ENCODE measurements around the gene TTC28. TPM values are rescaled to one million over a fixed set of nuclear protein-coding genes. Genes with fewer than 3 reads are reported as not detected.

The TTC28 gene
- total and polyA plus RNA-seq, 10 of the 15 experiments (the other 5 are each of a cell fraction or from before 2014, with no cell fraction given), result 0.15 to 8.4 (median 1.4) TPM

DNA sequence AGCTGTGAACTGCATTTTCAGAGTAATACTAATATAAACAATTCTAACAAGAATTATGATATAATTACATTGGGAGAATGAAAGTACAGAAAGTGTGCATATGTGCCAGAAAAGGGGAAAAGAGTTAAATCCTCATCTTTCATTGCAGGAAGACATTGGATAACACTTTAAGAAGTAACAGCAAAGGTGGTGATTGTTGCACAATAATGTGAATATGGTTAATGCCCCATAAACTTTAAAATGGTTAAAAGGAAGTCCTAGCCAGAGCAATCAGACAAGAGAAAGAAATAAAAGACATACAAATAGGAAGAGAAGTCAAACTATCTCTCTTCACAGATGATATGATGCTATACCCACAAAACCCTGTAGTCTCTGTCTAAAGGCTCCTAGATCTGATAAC, 111.5 kb downstream of the TTC28 start:
- CTCF ChIA-PET, result no interaction called here
- Histone ChIP-seq H3K9me3 (replicated peaks; ENCODE audit: control insufficient read depth, insufficient read depth, low read length) (no peaks in the 10 kb centered on the region), H3K79me2 (ENCODE audit: control insufficient read depth, insufficient read depth, low read length) (no peaks in the 10 kb centered on the region), H3K4me2 (ENCODE audit: control insufficient read depth, insufficient read depth) (no peak overlapping the region), H3K4me1 (ENCODE audit: control insufficient read depth, insufficient read depth, low read length) (no peaks in the 10 kb centered on the region), H3K4me3 (no peak overlapping the region), H2AFZ (ENCODE audit: control insufficient read depth, low read depth, low read length) (no peak overlapping the region), H3K27me3 (replicated peaks in 1 of 2; ENCODE audit: control insufficient read depth in 2 of 2, insufficient read depth in 2 of 2, low read length in 1 of 2) (no peaks in the 10 kb centered on the region; a peak in 1 of 4 replicates), H3K9ac (ENCODE audit: control insufficient read depth, insufficient read depth, low read length) (no peak overlapping the region), H3K27ac (ENCODE audit: control insufficient read depth, insufficient read depth) (no peak overlapping the region), H3K36me3 (ENCODE audit: control insufficient read depth in 2 of 2, insufficient read depth in 2 of 2, low read length in 1 of 2) (no peaks in the 10 kb centered on the region), H4K20me1 (ENCODE audit: control insufficient read depth, insufficient read depth) (no peaks in the 10 kb centered on the region)
- no peak for ATAC-seq
- in situ Hi-C loops (cut with MboI), result no loop called here
- no peak for DNase-seq (ENCODE audit: low read depth, low spot score)
- FAIRE-seq, result no peak
- RAD21 ChIA-PET (ENCODE audit: unreplicated experiment), result no interaction called here
- SMC1A ChIA-PET (ENCODE audit: uncharacterized antibody, unreplicated experiment), result no interaction called here
- intact Hi-C loops (cut with micrococcal nuclease; ENCODE audit: unreplicated experiment), result no loop called here
- no TSS peak for BruUV-seq (replicated peaks)
- POLR2A ChIA-PET, result no interaction called here
- TF ChIP-seq, protein P1, sequence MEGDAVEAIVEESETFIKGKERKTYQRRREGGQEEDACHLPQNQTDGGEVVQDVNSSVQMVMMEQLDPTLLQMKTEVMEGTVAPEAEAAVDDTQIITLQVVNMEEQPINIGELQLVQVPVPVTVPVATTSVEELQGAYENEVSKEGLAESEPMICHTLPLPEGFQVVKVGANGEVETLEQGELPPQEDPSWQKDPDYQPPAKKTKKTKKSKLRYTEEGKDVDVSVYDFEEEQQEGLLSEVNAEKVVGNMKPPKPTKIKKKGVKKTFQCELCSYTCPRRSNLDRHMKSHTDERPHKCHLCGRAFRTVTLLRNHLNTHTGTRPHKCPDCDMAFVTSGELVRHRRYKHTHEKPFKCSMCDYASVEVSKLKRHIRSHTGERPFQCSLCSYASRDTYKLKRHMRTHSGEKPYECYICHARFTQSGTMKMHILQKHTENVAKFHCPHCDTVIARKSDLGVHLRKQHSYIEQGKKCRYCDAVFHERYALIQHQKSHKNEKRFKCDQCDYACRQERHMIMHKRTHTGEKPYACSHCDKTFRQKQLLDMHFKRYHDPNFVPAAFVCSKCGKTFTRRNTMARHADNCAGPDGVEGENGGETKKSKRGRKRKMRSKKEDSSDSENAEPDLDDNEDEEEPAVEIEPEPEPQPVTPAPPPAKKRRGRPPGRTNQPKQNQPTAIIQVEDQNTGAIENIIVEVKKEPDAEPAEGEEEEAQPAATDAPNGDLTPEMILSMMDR (IDR thresholded peaks at IDR 0.05 in 2 of 3, conservative IDR thresholded peaks at IDR 0.05 in 1 of 3; ENCODE audit: control insufficient read depth in 2 of 3, extremely low read depth in 1 of 3, insufficient read depth in 1 of 3, low read depth in 3 of 3, low read length in 3 of 3), result no peak
- TF ChIP-seq, protein P2, sequence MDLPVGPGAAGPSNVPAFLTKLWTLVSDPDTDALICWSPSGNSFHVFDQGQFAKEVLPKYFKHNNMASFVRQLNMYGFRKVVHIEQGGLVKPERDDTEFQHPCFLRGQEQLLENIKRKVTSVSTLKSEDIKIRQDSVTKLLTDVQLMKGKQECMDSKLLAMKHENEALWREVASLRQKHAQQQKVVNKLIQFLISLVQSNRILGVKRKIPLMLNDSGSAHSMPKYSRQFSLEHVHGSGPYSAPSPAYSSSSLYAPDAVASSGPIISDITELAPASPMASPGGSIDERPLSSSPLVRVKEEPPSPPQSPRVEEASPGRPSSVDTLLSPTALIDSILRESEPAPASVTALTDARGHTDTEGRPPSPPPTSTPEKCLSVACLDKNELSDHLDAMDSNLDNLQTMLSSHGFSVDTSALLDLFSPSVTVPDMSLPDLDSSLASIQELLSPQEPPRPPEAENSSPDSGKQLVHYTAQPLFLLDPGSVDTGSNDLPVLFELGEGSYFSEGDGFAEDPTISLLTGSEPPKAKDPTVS (IDR thresholded peaks at IDR 0.05; ENCODE audit: low read depth, low read length), result no peak
- TF ChIP-seq ZSCAN29 (IDR thresholded peaks at IDR 0.05), result no peak
- TF ChIP-seq, protein P3, sequence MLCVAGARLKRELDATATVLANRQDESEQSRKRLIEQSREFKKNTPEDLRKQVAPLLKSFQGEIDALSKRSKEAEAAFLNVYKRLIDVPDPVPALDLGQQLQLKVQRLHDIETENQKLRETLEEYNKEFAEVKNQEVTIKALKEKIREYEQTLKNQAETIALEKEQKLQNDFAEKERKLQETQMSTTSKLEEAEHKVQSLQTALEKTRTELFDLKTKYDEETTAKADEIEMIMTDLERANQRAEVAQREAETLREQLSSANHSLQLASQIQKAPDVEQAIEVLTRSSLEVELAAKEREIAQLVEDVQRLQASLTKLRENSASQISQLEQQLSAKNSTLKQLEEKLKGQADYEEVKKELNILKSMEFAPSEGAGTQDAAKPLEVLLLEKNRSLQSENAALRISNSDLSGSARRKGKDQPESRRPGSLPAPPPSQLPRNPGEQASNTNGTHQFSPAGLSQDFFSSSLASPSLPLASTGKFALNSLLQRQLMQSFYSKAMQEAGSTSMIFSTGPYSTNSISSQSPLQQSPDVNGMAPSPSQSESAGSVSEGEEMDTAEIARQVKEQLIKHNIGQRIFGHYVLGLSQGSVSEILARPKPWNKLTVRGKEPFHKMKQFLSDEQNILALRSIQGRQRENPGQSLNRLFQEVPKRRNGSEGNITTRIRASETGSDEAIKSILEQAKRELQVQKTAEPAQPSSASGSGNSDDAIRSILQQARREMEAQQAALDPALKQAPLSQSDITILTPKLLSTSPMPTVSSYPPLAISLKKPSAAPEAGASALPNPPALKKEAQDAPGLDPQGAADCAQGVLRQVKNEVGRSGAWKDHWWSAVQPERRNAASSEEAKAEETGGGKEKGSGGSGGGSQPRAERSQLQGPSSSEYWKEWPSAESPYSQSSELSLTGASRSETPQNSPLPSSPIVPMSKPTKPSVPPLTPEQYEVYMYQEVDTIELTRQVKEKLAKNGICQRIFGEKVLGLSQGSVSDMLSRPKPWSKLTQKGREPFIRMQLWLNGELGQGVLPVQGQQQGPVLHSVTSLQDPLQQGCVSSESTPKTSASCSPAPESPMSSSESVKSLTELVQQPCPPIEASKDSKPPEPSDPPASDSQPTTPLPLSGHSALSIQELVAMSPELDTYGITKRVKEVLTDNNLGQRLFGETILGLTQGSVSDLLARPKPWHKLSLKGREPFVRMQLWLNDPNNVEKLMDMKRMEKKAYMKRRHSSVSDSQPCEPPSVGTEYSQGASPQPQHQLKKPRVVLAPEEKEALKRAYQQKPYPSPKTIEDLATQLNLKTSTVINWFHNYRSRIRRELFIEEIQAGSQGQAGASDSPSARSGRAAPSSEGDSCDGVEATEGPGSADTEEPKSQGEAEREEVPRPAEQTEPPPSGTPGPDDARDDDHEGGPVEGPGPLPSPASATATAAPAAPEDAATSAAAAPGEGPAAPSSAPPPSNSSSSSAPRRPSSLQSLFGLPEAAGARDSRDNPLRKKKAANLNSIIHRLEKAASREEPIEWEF (IDR thresholded peaks at IDR 0.05; ENCODE audit: insufficient replicate concordance, low read depth, low read length), result no peak
- no peak for TF ChIP-seq NRF1 (conservative IDR thresholded peaks at IDR 0.05; ENCODE audit: low read depth, low read length)
- no peak for TF ChIP-seq MEF2A (IDR thresholded peaks at IDR 0.05; ENCODE audit: insufficient read depth, low read depth, low read length)
- TF ChIP-seq, protein P4, sequence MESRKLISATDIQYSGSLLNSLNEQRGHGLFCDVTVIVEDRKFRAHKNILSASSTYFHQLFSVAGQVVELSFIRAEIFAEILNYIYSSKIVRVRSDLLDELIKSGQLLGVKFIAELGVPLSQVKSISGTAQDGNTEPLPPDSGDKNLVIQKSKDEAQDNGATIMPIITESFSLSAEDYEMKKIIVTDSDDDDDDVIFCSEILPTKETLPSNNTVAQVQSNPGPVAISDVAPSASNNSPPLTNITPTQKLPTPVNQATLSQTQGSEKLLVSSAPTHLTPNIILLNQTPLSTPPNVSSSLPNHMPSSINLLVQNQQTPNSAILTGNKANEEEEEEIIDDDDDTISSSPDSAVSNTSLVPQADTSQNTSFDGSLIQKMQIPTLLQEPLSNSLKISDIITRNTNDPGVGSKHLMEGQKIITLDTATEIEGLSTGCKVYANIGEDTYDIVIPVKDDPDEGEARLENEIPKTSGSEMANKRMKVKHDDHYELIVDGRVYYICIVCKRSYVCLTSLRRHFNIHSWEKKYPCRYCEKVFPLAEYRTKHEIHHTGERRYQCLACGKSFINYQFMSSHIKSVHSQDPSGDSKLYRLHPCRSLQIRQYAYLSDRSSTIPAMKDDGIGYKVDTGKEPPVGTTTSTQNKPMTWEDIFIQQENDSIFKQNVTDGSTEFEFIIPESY (IDR thresholded peaks at IDR 0.05), result no peak
- TF ChIP-seq NBN (IDR thresholded peaks at IDR 0.05), result no peak
- no peak for TF ChIP-seq TARDBP (IDR thresholded peaks at IDR 0.05; ENCODE audit: borderline replicate concordance)
- TF ChIP-seq, protein P5, sequence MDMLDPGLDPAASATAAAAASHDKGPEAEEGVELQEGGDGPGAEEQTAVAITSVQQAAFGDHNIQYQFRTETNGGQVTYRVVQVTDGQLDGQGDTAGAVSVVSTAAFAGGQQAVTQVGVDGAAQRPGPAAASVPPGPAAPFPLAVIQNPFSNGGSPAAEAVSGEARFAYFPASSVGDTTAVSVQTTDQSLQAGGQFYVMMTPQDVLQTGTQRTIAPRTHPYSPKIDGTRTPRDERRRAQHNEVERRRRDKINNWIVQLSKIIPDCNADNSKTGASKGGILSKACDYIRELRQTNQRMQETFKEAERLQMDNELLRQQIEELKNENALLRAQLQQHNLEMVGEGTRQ (IDR thresholded peaks at IDR 0.05; ENCODE audit: borderline replicate concordance, low read depth, low read length), result no peak
- TF ChIP-seq ZBED1 (IDR thresholded peaks at IDR 0.05; ENCODE audit: borderline replicate concordance), result no peak
- no peak for TF ChIP-seq PAX8 (IDR thresholded peaks at IDR 0.05)
- no peak for TF ChIP-seq SIN3A (IDR thresholded peaks at IDR 0.05; ENCODE audit: low read depth, low read length)
- TF ChIP-seq ZNF207 (IDR thresholded peaks at IDR 0.05; ENCODE audit: borderline replicate concordance), result no peak

Measured in GM12878 (cell line).